ENCODE results near the gene ELP1.

The ELP1 gene

DNA sequence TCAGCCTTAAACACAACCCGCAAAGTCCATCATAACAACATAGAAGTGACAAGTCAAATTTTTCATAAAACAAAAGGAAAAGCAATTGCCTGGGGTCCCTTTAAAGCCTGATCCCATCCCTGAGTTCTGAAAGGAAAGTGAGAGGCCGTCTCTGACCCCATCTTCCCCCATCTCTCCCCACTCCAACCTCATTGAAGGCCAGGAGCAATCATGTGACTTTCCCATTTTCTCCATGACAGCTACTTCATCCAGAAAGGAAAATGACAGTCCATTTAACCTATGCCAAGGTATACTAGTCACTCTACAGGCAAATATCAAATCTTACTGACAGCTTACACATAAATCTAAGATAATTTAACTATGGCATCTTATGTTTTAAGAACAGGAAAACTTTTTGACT lies 56.4 kb downstream of the ELP1 start:
- H3K27ac ChIP-seq (ENCODE audit: extremely low read depth, low read depth, low read length), result no peak overlapping the region
- CTCF ChIA-PET, result no interaction called here
- no peak overlapping the region for H3K4me3 ChIP-seq (ENCODE audit: low read depth, low read length)
- peaks cover 22 to 92% of the 10 kb centered on the region in 2 experiments for H3K36me3 ChIP-seq (ENCODE audit: control insufficient read depth in 2 of 2, insufficient read depth in 1 of 2, low read length in 2 of 2)
- TF ChIP-seq ZNF2 (tag by site-specific recombination; IDR thresholded peaks at IDR 0.05), result no peak
- no peak for TF ChIP-seq ZNF529 (tag by site-specific recombination; IDR thresholded peaks at IDR 0.05; ENCODE audit: insufficient replicate concordance)
- TF ChIP-seq, protein P1, sequence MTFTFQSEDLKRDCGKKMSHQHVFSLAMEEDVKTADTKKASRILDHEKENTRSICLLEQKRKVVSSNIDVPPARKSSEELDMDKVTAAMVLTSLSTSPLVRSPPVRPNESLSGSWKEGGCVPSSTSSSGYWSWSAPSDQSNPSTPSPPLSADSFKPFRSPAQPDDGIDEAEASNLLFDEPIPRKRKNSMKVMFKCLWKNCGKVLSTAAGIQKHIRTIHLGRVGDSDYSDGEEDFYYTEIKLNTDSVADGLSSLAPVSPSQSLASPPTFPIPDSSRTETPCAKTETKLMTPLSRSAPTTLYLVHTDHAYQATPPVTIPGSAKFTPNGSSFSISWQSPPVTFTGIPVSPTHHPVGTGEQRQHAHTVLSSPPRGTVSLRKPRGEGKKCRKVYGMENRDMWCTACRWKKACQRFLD (tag by site-specific recombination; IDR thresholded peaks at IDR 0.05), result no peak
- TF ChIP-seq ZFP41 (tag by site-specific recombination; IDR thresholded peaks at IDR 0.05; ENCODE audit: borderline replicate concordance), result no peak
- TF ChIP-seq GLIS2 (tag by site-specific recombination; IDR thresholded peaks at IDR 0.05), result no peak
- TF ChIP-seq ZNF747 (tag by site-specific recombination; IDR thresholded peaks at IDR 0.05), result no peak
- no peak for TF ChIP-seq ZNF544 (tag by site-specific recombination; IDR thresholded peaks at IDR 0.05)
- TF ChIP-seq, protein P2, sequence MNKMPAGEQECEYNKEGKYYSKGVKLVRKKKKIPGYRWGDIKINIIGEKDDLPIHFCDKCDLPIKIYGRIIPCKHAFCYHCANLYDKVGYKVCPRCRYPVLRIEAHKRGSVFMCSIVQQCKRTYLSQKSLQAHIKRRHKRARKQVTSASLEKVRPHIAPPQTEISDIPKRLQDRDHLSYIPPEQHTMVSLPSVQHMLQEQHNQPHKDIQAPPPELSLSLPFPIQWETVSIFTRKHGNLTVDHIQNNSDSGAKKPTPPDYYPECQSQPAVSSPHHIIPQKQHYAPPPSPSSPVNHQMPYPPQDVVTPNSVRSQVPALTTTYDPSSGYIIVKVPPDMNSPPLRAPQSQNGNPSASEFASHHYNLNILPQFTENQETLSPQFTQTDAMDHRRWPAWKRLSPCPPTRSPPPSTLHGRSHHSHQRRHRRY (tag by site-specific recombination; IDR thresholded peaks at IDR 0.05), result no peak
- TF ChIP-seq OVOL3 (tag by site-specific recombination; IDR thresholded peaks at IDR 0.05), result no peak
- TF ChIP-seq ZBTB17 (tag by site-specific recombination; IDR thresholded peaks at IDR 0.05), result no peak
- TF ChIP-seq, protein P3, sequence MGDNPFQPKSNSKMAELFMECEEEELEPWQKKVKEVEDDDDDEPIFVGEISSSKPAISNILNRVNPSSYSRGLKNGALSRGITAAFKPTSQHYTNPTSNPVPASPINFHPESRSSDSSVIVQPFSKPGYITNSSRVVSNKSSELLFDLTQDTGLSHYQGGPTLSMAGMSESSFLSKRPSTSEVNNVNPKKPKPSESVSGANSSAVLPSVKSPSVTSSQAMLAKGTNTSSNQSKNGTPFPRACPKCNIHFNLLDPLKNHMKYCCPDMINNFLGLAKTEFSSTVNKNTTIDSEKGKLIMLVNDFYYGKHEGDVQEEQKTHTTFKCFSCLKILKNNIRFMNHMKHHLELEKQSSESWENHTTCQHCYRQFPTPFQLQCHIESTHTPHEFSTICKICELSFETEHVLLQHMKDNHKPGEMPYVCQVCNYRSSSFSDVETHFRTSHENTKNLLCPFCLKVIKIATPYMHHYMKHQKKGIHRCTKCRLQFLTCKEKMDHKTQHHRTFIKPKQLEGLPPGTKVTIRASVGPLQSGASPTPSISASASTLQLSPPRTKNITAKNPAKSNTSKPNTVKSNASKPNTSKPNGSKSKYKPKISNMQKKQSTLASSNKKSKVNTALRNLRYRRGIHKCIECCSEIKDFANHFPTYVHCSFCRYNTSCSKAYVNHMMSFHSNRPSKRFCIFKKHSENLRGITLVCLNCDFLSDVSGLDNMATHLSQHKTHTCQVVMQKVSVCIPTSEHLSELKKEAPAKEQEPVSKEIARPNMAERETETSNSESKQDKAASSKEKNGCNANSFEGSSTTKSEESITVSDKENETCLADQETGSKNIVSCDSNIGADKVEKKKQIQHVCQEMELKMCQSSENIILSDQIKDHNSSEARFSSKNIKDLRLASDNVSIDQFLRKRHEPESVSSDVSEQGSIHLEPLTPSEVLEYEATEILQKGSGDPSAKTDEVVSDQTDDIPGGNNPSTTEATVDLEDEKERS (tag by site-specific recombination; IDR thresholded peaks at IDR 0.05), result no peak
- no peak for TF ChIP-seq ZNF658 (tag by site-specific recombination; IDR thresholded peaks at IDR 0.05)
- TF ChIP-seq ZNF274 (IDR thresholded peaks at IDR 0.05; ENCODE audit: low read length), result no peak
- TF ChIP-seq ZNF274 (tag by site-specific recombination; IDR thresholded peaks at IDR 0.05; ENCODE audit: borderline replicate concordance), result no peak
- TF ChIP-seq ZNF266 (tag by site-specific recombination; IDR thresholded peaks at IDR 0.05; ENCODE audit: low read depth), result no peak
- no peak for TF ChIP-seq ZNF558 (tag by site-specific recombination; IDR thresholded peaks at IDR 0.05)
- no peak for TF ChIP-seq ZNF391 (tag by site-specific recombination; IDR thresholded peaks at IDR 0.05; ENCODE audit: borderline replicate concordance, low read depth)
- TF ChIP-seq, protein P4, sequence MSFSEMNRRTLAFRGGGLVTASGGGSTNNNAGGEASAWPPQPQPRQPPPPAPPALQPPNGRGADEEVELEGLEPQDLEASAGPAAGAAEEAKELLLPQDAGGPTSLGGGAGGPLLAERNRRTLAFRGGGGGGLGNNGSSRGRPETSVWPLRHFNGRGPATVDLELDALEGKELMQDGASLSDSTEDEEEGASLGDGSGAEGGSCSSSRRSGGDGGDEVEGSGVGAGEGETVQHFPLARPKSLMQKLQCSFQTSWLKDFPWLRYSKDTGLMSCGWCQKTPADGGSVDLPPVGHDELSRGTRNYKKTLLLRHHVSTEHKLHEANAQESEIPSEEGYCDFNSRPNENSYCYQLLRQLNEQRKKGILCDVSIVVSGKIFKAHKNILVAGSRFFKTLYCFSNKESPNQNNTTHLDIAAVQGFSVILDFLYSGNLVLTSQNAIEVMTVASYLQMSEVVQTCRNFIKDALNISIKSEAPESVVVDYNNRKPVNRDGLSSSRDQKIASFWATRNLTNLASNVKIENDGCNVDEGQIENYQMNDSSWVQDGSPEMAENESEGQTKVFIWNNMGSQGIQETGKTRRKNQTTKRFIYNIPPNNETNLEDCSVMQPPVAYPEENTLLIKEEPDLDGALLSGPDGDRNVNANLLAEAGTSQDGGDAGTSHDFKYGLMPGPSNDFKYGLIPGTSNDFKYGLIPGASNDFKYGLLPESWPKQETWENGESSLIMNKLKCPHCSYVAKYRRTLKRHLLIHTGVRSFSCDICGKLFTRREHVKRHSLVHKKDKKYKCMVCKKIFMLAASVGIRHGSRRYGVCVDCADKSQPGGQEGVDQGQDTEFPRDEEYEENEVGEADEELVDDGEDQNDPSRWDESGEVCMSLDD (tag by site-specific recombination; IDR thresholded peaks at IDR 0.05), result no peak
- no peaks in the 10 kb centered on the region for H3K4me1 ChIP-seq (ENCODE audit: control insufficient read depth, insufficient read depth, low read length)
- POLR2A ChIA-PET, result no interaction called here
- no peaks in the 10 kb centered on the region for H3K9me3 ChIP-seq (ENCODE audit: control insufficient read depth, insufficient read depth, low read depth, low read length)

DNA sequence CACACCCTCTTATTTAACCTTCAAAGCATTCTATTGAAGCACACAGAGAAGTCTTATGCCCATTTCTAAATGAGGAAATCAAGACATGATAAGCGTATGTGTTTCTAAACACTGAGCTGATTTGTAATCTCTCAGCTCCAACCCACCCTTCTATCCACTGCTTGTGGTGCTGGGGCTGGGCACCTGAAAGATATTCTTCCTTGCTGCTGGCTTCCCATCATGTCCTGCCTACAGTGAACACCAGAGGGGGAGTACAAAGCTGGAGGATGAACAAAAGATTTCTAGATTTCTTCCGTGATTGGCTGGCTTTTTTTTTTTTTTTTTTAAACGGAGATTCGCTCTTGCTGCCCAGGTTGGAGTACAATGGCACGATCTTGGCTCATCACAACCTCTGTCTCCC lies 57.5 kb downstream of the ELP1 start:
- POLR2A ChIA-PET, result no interaction called here
- CTCF ChIA-PET, result no interaction called here
- Histone ChIP-seq H3K4me1 (ENCODE audit: control insufficient read depth, insufficient read depth, low read length) (no peaks in the 10 kb centered on the region), H3K27ac (ENCODE audit: extremely low read depth, low read depth, low read length) (no peak overlapping the region), H3K36me3 (ENCODE audit: control insufficient read depth in 2 of 2, insufficient read depth in 1 of 2, low read length in 2 of 2) (peaks cover 20 to 91% of the 10 kb centered on the region in 2 experiments), H3K9me3 (ENCODE audit: control insufficient read depth, insufficient read depth, low read depth, low read length) (no peaks in the 10 kb centered on the region), H3K4me3 (ENCODE audit: low read depth, low read length) (no peak overlapping the region)
- TF ChIP-seq ZNF214 (tag by site-specific recombination; IDR thresholded peaks at IDR 0.05; ENCODE audit: borderline replicate concordance), result no peak
- TF ChIP-seq MZF1 (tag by site-specific recombination; IDR thresholded peaks at IDR 0.05; ENCODE audit: borderline replicate concordance), result no peak
- no peak for TF ChIP-seq TCF7L2 (IDR thresholded peaks at IDR 0.05; ENCODE audit: borderline replicate concordance, low read depth, low read length)
- TF ChIP-seq ZEB2 (tag by site-specific recombination; IDR thresholded peaks at IDR 0.05), result no peak
- TF ChIP-seq, protein P5, sequence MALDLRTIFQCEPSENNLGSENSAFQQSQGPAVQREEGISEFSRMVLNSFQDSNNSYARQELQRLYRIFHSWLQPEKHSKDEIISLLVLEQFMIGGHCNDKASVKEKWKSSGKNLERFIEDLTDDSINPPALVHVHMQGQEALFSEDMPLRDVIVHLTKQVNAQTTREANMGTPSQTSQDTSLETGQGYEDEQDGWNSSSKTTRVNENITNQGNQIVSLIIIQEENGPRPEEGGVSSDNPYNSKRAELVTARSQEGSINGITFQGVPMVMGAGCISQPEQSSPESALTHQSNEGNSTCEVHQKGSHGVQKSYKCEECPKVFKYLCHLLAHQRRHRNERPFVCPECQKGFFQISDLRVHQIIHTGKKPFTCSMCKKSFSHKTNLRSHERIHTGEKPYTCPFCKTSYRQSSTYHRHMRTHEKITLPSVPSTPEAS (tag by site-specific recombination; IDR thresholded peaks at IDR 0.05), result no peak
- no peak for TF ChIP-seq WT1 (tag by site-specific recombination; IDR thresholded peaks at IDR 0.05)
- no peak for TF ChIP-seq ZNF433 (tag by site-specific recombination; IDR thresholded peaks at IDR 0.05; ENCODE audit: low read depth)
- TF ChIP-seq, protein P6, sequence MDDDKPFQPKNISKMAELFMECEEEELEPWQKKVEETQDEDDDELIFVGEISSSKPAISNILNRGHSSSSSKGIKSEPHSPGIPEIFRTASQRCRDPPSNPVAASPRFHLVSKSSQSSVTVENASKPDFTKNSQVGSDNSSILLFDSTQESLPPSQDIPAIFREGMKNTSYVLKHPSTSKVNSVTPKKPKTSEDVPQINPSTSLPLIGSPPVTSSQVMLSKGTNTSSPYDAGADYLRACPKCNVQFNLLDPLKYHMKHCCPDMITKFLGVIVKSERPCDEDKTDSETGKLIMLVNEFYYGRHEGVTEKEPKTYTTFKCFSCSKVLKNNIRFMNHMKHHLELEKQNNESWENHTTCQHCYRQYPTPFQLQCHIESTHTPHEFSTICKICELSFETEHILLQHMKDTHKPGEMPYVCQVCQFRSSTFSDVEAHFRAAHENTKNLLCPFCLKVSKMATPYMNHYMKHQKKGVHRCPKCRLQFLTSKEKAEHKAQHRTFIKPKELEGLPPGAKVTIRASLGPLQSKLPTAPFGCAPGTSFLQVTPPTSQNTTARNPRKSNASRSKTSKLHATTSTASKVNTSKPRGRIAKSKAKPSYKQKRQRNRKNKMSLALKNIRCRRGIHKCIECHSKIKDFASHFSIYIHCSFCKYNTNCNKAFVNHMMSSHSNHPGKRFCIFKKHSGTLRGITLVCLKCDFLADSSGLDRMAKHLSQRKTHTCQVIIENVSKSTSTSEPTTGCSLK (tag by site-specific recombination; IDR thresholded peaks at IDR 0.05), result no peak

All from HEK293 (cell line).